Neural crest cell (in vitro differentiated cells): Measurements from ENCODE around the gene CFAP97. TPM values are rescaled to one million over a fixed set of nuclear protein-coding genes. Genes with fewer than 3 reads are reported as not detected.

Source experiments
- DNase-seq: peaks from one replicate; pipeline ENCODE4 v3.0.0; 2021; ENCODE audit warnings: low read depth, mixed read lengths, low spot score
- H3K27ac Mint-ChIP-seq: one replicate; pipeline ENCODE4 v1.8.0; 2021; ENCODE audit warnings: mild to moderate bottlenecking, mixed read lengths; ENCODE audit not compliant: unreplicated experiment
- H3K27me3 Mint-ChIP-seq: 2 replicates; pipeline ENCODE4 v1.8.0; 2021; ENCODE audit warnings: low read depth, mild to moderate bottlenecking, mixed read lengths
- H3K36me3 Mint-ChIP-seq: 2 replicates; pipeline ENCODE4 v1.8.0; 2021; ENCODE audit warnings: low read depth, mild to moderate bottlenecking, mixed read lengths
- H3K4me1 Mint-ChIP-seq: 2 replicates; pipeline ENCODE4 v1.8.0; 2021; ENCODE audit warnings: mixed read lengths
- H3K4me3 Mint-ChIP-seq: one replicate; pipeline ENCODE4 v1.8.0; 2021; ENCODE audit warnings: mild to moderate bottlenecking, mixed read lengths
- H3K9me3 Mint-ChIP-seq: 2 replicates; pipeline ENCODE4 v1.8.0; 2021; ENCODE audit warnings: mixed read lengths
- CTCF ChIP-seq: fragments of 200-600 bp; sonication (generic); conservative IDR thresholded peaks from 2 replicates; pipeline ENCODE4 v1.5.0; 2021; ENCODE audit warnings: antibody characterized with exemption, mild to moderate bottlenecking
- total RNA-seq: library from RNA; stranded (reverse); gene quantifications from 2 replicates; pipeline ENCODE4 v1.2.1, GENCODE V29; 2021

Gene CFAP97
- total RNA-seq, 1 donor from 2014 or later: 34.6 TPM

- no peaks in the 10 kb centered on the region for H3K36me3 Mint-ChIP-seq
- no peak overlapping the region for H3K4me3 Mint-ChIP-seq
- no peak for TF ChIP-seq CTCF
- peaks cover 7% of the 10 kb centered on the region for H3K4me1 Mint-ChIP-seq
- H3K27ac Mint-ChIP-seq: no peak overlapping the region
- H3K9me3 Mint-ChIP-seq: peaks cover 5% of the 10 kb centered on the region
- DNase-seq: no peak
- no peaks in the 10 kb centered on the region for H3K27me3 Mint-ChIP-seq
These were observed 18.1 kb upstream of the CFAP97 start for GRCh38 chr4:185221912-185222311.

DNA sequence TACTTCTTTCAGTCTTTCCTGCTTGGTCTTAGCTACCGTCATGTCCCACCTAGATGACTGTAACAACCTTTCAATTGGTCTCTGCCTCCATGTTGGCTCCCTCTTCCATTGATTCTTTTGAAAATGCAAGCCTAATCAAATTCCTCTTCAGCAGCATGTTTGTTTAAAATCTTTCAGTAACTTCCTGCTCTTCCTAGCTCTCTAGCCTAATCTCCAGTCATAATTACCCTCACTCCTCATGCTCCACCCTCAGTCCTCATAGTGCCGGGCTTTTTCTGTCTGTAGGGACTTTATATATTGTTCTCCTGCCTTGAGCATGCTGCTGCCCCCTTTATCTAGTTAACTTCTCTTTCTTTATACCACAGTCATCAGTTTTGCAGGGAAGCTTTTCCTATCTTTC is 17.7 kb upstream of the CFAP97 start:
- Mint-ChIP-seq H3K27ac (no peak overlapping the region), H3K9me3 (peaks cover 5% of the 10 kb centered on the region)

GRCh38 chr4:185219551-185220344 is 15.9 kb upstream of the CFAP97 start:
- Mint-ChIP-seq H3K9me3 (peaks cover 5% of the 10 kb centered on the region), H3K4me1 (peaks cover 10% of the 10 kb centered on the region), H3K36me3 (no peaks in the 10 kb centered on the region), H3K4me3 (no peak overlapping the region), H3K27ac (no peak overlapping the region), H3K27me3 (no peaks in the 10 kb centered on the region)
- no peak for DNase-seq
- TF ChIP-seq CTCF: no peak

More for the DNA sequence above, 17.7 kb upstream of the CFAP97 start:
- Mint-ChIP-seq H3K36me3 (no peaks in the 10 kb centered on the region), H3K27me3 (no peaks in the 10 kb centered on the region), H3K4me1 (peaks cover 10% of the 10 kb centered on the region), H3K4me3 (no peak overlapping the region)
- DNase-seq: no peak
- TF ChIP-seq CTCF: no peak

DNA sequence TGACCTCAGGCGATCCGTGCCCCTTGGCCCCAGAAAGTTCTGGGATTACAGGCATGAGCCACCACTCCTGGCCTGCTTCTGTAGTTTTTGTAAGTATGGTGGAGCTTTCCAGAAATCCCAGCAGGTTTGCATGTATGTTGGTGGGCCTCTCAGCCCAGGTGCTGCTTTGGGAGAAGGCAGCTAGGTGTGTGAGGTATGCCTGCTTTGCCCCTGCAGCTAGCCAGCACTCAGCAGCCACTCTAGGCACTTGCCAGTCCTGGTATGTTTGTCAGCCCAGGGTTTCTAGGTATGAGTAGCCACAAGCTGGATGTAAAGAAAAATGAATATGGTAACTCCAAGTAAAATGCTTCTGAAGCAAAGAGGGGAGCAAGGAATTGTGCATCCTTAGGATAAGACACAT is 14.5 kb upstream of the CFAP97 start:
- Mint-ChIP-seq H3K9me3 (peaks cover 5% of the 10 kb centered on the region), H3K4me3 (no peak overlapping the region), H3K36me3 (no peaks in the 10 kb centered on the region), H3K27ac (no peak overlapping the region), H3K27me3 (no peaks in the 10 kb centered on the region), H3K4me1 (peaks cover 10% of the 10 kb centered on the region)
- no peak for DNase-seq
- TF ChIP-seq CTCF: no peak

GRCh38 chr4:185217408-185217975 is 13.7 kb upstream of the CFAP97 start:
- Mint-ChIP-seq H3K27ac (no peak overlapping the region), H3K9me3 (peaks cover 5% of the 10 kb centered on the region), H3K4me1 (peaks cover 10% of the 10 kb centered on the region), H3K36me3 (no peaks in the 10 kb centered on the region), H3K4me3 (no peak overlapping the region), H3K27me3 (no peaks in the 10 kb centered on the region)
- DNase-seq: no peak
- no peak for TF ChIP-seq CTCF
